Mucosa of descending colon (tissue), 3 donors: ENCODE data around the gene AURKA. TPM values are rescaled to one million over a fixed set of nuclear protein-coding genes. Genes with fewer than 3 reads are reported as not detected.
"Not testable (repeated sequence)": the region's sequence is repeated elsewhere in the genome, so short reads cannot be mapped to it uniquely, and the experiment has no call there.

Experiments used
- ATAC-seq: fragments of 200-7000 bp; cut with Tn5 transposase; one replicate; pipeline ENCODE4 v1.9.1; 2020; ENCODE audit warnings: mild to moderate bottlenecking, moderate library complexity
- DNase-seq, 3 donors: peaks; one replicate each; pipeline ENCODE4 v3.0.0-alpha.2; 2020
- H3K36me3 ChIP-seq: fragments of 200-600 bp; one replicate; pipeline ENCODE4 v1.8.0; 2021; ENCODE audit warnings: low read depth, mild to moderate bottlenecking
- H3K4me1 ChIP-seq: fragments of 200-600 bp; one replicate; pipeline ENCODE4 v1.8.0; 2021; ENCODE audit warnings: low read depth, mild to moderate bottlenecking
- H3K4me3 ChIP-seq: fragments of 200-600 bp; one replicate; pipeline ENCODE4 v1.8.0; 2021; ENCODE audit warnings: mild to moderate bottlenecking
- H3K9me3 ChIP-seq: fragments of 200-600 bp; one replicate; pipeline ENCODE4 v1.8.0; 2021; ENCODE audit warnings: mild to moderate bottlenecking
- intact Hi-C, 2 donors: fragments of 100-400 bp; cut with DNase I in 1 of 2; cut with micrococcal nuclease in 1 of 2; formaldehyde crosslinking; loops; one replicate each; pipeline versions ENCODE4 v1.11.0 to v1.11.1; 2022; cut with DNase I, micrococcal nuclease
- total RNA-seq, 3 donors: library from RNA; stranded (reverse); fragmentation: NEBNext Ultra II Directional in 2 of 3; extraction: Animal tissue kit (Norgen Biotek cat#: 25700) in 2 of 3; gene quantifications; one replicate each; pipeline versions ENCODE4 v1.2.1 to v1.2.4, GENCODE V29; 2021 to 2023
- TF ChIP-seq, protein P1 (sequence below): fragments of 200-600 bp; IDR thresholded peaks from one replicate; pipeline ENCODE4 v1.8.0; 2022; ENCODE audit warnings: antibody characterized with exemption, mild to moderate bottlenecking
- donor health status: DM: no; HTN: no; CAD: no; lungs with moderate emphysema.
- donor health status: DM: no; HTN: no; CAD: no.
- donor health status: DM: no; HTN: yes; CAD: no.

Gene AURKA
- total RNA-seq, 3 donors from 2014 or later: 7.9 to 24.8 (median 11.2) TPM

DNA sequence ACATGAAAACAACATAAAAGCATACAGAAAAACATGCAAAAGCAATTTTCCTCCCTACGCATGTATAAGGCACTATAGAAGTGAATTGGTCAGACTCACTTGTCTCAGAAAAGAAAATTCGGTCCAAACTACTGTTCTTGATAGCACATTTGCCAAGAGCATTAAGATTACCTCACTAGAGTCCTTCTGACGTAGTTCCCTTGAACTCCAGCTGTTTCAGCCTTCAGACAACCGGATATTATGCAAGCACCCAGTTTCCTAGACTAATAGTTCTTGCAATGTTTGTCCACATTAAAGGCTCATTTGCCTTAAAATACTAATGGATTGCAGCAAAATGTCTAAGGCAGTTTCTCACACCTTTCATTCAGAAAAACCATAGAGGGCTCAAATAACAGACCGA lies 17.5 kb upstream of the AURKA start:
- DNase-seq (no peak), ATAC-seq (no peak)
- TF ChIP-seq, protein P1, sequence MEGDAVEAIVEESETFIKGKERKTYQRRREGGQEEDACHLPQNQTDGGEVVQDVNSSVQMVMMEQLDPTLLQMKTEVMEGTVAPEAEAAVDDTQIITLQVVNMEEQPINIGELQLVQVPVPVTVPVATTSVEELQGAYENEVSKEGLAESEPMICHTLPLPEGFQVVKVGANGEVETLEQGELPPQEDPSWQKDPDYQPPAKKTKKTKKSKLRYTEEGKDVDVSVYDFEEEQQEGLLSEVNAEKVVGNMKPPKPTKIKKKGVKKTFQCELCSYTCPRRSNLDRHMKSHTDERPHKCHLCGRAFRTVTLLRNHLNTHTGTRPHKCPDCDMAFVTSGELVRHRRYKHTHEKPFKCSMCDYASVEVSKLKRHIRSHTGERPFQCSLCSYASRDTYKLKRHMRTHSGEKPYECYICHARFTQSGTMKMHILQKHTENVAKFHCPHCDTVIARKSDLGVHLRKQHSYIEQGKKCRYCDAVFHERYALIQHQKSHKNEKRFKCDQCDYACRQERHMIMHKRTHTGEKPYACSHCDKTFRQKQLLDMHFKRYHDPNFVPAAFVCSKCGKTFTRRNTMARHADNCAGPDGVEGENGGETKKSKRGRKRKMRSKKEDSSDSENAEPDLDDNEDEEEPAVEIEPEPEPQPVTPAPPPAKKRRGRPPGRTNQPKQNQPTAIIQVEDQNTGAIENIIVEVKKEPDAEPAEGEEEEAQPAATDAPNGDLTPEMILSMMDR: no peak
- no peaks in the 10 kb centered on the region for H3K9me3 ChIP-seq
- no peak overlapping the region for H3K4me3 ChIP-seq
- H3K36me3 ChIP-seq: no peaks in the 10 kb centered on the region
- H3K4me1 ChIP-seq: no peaks in the 10 kb centered on the region
- intact Hi-C loops: no loop called here

DNA sequence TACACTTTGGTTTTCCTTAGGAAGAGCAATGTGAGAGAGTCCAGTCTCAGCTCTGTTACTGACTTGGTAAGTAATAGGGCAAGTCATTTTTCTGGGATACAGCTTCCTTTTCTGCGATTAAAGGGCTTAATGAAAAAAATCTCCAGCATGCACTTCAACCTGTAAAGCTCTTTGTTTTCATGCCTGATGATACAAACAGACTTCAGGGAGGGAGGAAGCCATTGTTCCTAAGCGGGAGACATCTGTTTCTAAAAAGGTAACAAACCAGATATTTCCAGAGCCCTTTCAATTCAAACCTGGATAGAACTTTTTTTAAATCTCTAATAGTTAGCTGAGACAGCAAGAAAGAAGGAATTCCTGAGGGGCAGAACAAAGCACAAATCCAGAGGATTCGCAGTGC lies 14.9 kb upstream of the AURKA start:
- no peaks in the 10 kb centered on the region for H3K4me1 ChIP-seq
- TF ChIP-seq, protein P1: no peak
- intact Hi-C loops: no loop called here
- no peak for DNase-seq
- no peaks in the 10 kb centered on the region for H3K9me3 ChIP-seq
- H3K4me3 ChIP-seq: no peak overlapping the region
- ATAC-seq: no peak
- peaks cover 10% of the 10 kb centered on the region for H3K36me3 ChIP-seq

DNA sequence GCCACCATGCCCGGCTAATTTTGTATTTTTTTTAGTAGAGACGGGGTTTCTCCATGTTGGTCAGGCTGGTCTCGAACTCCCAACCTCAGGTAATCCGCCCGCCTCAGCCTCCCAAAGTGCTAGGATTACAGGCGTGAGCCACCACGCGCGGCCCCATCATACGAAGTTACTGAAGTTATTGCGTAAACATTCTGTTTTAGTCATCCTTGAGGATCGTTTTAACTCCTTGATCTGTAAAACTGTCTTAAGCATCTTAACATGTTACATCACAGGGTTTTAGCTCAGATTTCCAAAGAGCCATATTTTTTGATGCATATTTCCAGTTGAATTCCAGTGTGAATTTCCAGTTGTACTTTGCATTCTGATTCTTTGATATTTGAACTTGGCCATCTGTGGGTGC lies 13.3 kb upstream of the AURKA start:
- H3K9me3 ChIP-seq, H3K4me1 ChIP-seq, H3K4me3 ChIP-seq, intact Hi-C loops, DNase-seq, ATAC-seq: not testable (repeated sequence)
- peaks cover 16% of the 10 kb centered on the region for H3K36me3 ChIP-seq

DNA sequence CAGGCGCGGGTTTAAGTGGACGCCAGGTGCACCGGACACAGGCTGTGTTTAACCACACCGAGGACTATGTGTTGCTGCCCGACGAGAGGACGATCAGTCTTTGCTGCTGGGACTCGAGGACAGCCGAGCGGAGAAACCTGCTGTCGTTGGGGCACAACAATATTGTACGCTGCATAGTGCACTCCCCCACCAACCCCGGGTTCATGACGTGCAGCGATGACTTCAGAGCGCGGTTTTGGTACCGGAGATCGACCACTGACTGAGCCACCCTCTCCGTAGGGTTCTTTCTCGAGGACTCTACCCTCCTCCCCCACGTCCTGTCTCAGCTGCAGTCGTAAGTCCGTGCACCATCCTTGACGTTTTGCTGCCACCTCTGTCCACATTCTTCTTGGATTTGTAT lies 11.4 kb upstream of the AURKA start:
- peaks cover 16% of the 10 kb centered on the region for H3K36me3 ChIP-seq
- TF ChIP-seq, protein P1: no peak
- no peaks in the 10 kb centered on the region for H3K9me3 ChIP-seq
- intact Hi-C loops: no loop called here
- H3K4me3 ChIP-seq: no peak overlapping the region
- DNase-seq (no peak), ATAC-seq (no peak)
- H3K4me1 ChIP-seq: no peaks in the 10 kb centered on the region

DNA sequence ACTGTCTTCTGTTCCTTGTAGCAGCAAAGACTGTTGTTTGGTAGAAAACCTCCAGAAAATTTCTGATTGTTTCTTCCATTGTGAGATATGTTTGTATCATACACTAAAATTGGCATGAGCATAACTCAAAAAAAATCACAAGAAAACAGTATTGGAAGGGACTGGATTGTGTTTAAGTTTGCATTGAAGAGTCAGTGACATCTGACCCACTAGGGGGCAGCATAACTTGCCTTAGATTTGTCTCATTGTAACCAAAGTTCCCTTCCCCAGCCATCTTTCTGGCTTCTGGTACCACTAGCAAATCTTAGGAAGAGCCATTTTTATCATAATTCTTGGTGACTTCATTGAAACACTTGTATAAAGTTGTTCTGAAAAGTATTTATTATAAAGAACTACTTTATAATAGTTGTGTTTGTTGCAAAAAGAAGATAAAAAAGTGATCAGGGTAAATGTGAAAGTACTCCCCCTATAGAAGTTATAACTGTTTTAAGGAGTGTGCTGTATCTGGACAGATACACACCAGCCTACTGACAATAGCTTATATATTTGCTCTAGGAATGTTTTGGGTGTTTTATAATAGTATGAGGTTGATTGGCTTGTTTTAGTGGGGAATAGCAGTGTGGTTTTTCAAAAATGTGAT lies 8.1 kb upstream of the AURKA start:
- no peaks in the 10 kb centered on the region for H3K9me3 ChIP-seq
- peak; percentile 67 for ATAC-seq
- H3K36me3 ChIP-seq: peaks cover 16% of the 10 kb centered on the region
- H3K4me3 ChIP-seq: no peak overlapping the region
- TF ChIP-seq, protein P1: peak; percentile 77
- intact Hi-C loops: no loop called here
- peak in 1 of 3 donors; percentile 83 for DNase-seq
- no peaks in the 10 kb centered on the region for H3K4me1 ChIP-seq

DNA sequence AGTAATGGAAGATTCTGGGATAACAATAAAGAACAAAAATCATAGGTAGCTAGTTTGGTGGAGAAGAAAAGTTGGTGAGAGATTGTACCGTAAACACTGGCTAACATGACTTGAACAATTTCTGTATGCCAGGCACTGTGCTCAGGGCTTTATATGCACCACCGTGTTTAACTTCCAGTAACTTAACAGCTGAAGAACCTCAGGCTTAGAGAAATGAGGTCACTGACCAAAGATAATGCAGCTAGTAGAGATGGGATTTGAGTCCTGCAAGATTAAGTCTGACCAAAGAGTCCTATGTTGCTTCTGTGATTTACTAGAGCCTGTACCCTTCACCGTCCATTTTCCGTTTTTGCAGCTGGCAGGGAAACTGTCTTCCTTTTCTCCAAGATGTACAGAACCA lies 3.2 kb upstream of the AURKA start:
- TF ChIP-seq, protein P1: no peak
- ATAC-seq (no peak), DNase-seq (no peak)
- H3K36me3 ChIP-seq: no peaks in the 10 kb centered on the region
- H3K4me1 ChIP-seq: peaks cover 22% of the 10 kb centered on the region
- intact Hi-C loops: no loop called here
- H3K4me3 ChIP-seq: no peak overlapping the region
- H3K9me3 ChIP-seq: no peaks in the 10 kb centered on the region
